Measurements from ENCODE around the gene USP15. TPM values are rescaled to one million over a fixed set of nuclear protein-coding genes. Genes with fewer than 3 reads are reported as not detected.

The USP15 gene
- total RNA-seq, 1 donor from 2014 or later: 87.3 TPM

DNA sequence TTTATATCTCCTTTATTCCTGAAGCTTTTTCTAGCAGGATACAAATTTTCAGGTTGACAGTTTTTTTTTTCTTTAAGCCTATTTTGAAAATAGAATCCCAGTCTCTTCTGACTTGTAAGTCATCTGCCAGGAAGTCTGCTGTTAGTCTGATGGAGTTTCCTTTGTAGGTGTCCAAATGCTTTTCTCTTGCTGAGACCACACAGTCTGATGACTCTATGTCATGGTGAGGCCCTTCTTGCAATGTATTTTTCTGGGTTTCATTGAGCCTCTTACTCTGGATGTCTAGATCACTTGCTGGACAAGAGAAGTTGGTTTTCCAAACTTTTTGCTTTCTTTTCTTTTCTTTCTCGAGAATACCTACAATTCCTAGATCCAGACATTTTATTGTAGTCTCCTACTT is 30.6 kb downstream of the USP15 start:
- peaks cover 9% of the 10 kb centered on the region for H3K9me3 ChIP-seq
- H3K4me3 ChIP-seq: no peak overlapping the region
- ATAC-seq: no peak
- TF ChIP-seq, protein P1, sequence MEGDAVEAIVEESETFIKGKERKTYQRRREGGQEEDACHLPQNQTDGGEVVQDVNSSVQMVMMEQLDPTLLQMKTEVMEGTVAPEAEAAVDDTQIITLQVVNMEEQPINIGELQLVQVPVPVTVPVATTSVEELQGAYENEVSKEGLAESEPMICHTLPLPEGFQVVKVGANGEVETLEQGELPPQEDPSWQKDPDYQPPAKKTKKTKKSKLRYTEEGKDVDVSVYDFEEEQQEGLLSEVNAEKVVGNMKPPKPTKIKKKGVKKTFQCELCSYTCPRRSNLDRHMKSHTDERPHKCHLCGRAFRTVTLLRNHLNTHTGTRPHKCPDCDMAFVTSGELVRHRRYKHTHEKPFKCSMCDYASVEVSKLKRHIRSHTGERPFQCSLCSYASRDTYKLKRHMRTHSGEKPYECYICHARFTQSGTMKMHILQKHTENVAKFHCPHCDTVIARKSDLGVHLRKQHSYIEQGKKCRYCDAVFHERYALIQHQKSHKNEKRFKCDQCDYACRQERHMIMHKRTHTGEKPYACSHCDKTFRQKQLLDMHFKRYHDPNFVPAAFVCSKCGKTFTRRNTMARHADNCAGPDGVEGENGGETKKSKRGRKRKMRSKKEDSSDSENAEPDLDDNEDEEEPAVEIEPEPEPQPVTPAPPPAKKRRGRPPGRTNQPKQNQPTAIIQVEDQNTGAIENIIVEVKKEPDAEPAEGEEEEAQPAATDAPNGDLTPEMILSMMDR (IDR thresholded peaks at IDR 0.05): no peak
- DNase-seq: no peak
- H3K36me3 ChIP-seq: peaks cover 12% of the 10 kb centered on the region
- intact Hi-C loops (cut with DNase I): no loop called here
- no peaks in the 10 kb centered on the region for H3K27me3 ChIP-seq
- peaks cover 10% of the 10 kb centered on the region for H3K4me1 ChIP-seq
- no peak overlapping the region for H3K27ac ChIP-seq

DNA sequence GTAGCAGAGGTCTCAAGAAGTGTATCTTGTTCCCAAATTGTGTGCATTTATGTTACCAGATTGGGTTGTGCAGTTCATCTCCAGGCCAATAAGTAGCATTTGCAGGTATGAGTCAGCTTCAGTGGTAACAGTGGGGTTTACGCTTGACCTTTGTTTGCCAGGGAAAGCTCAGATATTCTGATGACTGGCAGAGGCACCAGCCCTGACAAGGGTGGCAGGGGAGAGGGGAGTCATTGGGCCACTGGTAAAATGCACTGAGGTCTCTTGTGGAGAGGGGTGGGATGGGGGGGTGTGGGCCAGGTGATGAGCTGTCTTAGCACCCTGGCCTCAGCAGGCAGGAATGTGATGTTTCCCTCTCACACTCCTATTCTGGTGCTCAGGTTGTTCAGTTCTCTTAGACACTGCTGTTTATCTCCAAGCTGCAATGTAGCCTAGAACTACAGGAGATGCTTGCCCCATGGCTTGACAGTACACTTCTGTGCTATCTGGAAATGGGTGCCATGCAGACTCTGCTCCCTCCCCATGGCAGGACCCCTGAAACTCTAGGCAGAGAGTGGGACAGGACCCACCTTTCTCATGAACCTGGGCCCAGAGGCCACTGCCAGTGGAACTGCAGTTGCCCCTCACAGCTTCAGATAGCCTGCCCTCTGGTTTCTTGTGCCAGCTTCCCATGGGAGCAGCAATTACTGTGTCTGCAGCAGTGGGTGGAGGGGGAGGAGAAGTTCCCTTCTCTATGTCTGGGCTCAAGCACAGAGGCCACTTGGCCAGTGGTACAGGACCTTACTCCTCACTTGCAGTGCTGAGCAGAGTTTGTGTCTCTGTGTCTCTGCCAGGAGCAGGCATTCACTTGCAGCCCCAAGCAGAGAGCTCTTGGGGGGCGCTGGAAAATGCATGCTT is 31.9 kb downstream of the USP15 start:
- ATAC-seq (peak; percentile 79), DNase-seq (no peak)
- Histone ChIP-seq H3K36me3 (peaks cover 23% of the 10 kb centered on the region), H3K9me3 (peaks cover 9% of the 10 kb centered on the region), H3K4me1 (peaks cover 10% of the 10 kb centered on the region), H3K27ac (no peak overlapping the region), H3K4me3 (no peak overlapping the region), H3K27me3 (no peaks in the 10 kb centered on the region)
- intact Hi-C loops (cut with DNase I): no loop called here
- TF ChIP-seq, protein P1 (IDR thresholded peaks at IDR 0.05): no peak

DNA sequence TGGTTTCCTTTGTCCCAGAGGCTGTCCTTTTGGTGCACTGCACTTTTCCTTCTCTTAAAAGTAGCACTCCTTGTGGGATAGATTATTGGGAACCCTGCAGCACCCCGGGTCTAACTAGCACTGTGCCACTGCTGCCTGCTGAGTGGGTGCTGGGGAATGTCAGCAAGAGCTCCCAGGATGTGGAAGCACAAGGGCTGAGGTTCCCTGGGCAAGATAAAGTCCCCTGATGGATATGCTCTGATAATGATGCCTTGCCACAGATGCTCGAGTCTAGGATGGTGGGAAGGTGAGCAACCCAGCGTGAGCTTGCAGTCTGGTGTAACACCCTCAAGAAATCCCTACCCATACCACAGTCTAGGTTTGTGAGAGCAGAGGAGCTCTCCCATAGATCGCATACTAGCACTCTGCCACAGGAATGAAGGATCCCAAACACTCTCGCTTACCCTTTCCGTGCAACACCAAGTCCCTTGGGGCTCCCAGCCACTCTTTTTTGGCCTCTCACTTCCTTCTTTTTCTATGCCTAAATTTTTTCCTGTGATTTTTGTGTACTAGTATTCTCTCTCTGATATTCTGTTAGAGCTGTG is 32.6 kb downstream of the USP15 start:
- TF ChIP-seq, protein P1 (IDR thresholded peaks at IDR 0.05): no peak
- Histone ChIP-seq H3K27ac (no peak overlapping the region), H3K9me3 (peaks cover 9% of the 10 kb centered on the region), H3K4me3 (no peak overlapping the region), H3K4me1 (peaks cover 10% of the 10 kb centered on the region), H3K36me3 (peaks cover 27% of the 10 kb centered on the region), H3K27me3 (no peaks in the 10 kb centered on the region)
- no peak for DNase-seq
- ATAC-seq: peak; percentile 33
- intact Hi-C loops (cut with DNase I): no loop called here

DNA sequence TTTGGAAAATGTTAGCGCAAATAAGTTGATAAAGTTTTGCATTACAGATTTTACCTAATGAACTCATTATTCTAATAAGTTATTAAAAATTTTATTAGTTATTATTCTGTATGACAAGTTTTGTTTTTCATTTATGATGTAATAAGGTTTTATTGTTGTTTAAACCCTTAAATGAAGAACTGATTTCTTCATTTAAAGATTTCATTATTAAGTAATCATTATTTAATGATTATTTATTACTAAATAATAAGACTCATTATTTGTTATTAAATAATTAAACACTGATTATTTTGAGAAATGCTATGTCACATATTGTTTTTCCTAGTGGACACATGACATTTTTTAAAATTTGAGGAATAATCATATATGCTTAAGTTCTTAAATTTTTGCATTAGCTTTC is 34.2 kb downstream of the USP15 start:
- TF ChIP-seq, protein P1 (IDR thresholded peaks at IDR 0.05): no peak
- no peaks in the 10 kb centered on the region for H3K27me3 ChIP-seq
- intact Hi-C loops (cut with DNase I): no loop called here
- H3K4me3 ChIP-seq: no peak overlapping the region
- peaks cover 27% of the 10 kb centered on the region for H3K36me3 ChIP-seq
- H3K27ac ChIP-seq: no peak overlapping the region
- ATAC-seq: no peak
- H3K4me1 ChIP-seq: peaks cover 10% of the 10 kb centered on the region
- DNase-seq: no peak
- peaks cover 9% of the 10 kb centered on the region for H3K9me3 ChIP-seq

DNA sequence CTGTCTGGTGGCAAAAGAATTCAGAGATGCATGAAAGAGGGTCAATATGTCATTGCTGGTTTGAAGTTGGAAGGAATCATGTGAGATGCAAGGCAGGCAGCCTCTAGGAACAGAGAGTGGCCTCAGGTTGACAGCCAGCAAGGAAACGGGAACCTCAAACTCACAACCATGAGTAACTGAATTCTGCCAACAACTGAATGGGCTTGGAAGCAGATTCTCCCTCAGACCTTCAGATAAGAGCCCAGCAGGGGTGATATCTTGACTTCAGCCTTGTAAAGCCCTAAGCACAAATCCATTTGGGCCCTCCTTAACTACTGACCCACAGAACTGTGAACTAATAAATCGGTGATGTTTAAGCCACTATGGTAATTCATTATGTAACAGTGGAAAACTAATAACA is 35.8 kb downstream of the USP15 start:
- Histone ChIP-seq H3K36me3 (peaks cover 27% of the 10 kb centered on the region), H3K4me3 (no peak overlapping the region), H3K27me3 (no peaks in the 10 kb centered on the region), H3K27ac (no peak overlapping the region), H3K9me3 (peaks cover under 1% of the 10 kb centered on the region), H3K4me1 (peaks cover 10% of the 10 kb centered on the region)
- TF ChIP-seq, protein P1 (IDR thresholded peaks at IDR 0.05): no peak
- DNase-seq (no peak), ATAC-seq (no peak)
- intact Hi-C loops (cut with DNase I): no loop called here

Measured in upper lobe of right lung (tissue), 1 donor.